ENCODE measurements around the gene RASSF5.

The RASSF5 gene

DNA sequence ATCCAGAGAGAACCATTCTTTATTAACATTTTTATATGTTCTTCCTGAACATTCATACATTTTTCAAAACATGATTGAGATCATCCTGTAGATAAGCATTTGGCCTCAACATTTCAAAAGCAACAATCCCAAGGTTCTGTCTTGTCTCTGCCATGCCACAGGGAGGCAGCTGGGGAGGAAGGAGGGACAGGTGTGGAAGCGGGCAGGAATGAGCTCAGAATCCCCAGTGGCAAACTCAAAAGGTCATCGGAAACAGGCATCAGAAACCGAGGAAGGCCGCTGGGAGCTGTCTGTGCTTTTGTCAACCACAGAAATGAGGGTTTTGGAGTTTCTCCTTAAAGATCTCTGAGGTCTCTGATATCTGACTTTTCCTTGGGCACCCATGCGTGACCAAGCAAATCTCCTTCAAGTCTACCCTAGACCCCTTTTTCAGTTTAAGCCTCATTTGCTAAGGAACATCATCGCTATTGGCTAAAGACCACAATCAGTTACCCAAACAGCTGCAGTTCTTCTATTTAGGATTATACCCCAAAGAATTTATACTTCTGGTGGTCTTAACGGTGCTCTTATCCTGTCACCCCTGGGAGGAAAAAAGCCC is 34.0 kb downstream of the RASSF5 start:
- H3K27ac ChIP-seq, result peak overlapping the region; percentile 58 to 75
- no peak overlapping the region for H3K4me3 ChIP-seq
- no peak for TF ChIP-seq CTCF (IDR thresholded peaks at IDR 0.05)
- DNase-seq (ENCODE audit: low spot score), result no peak

DNA sequence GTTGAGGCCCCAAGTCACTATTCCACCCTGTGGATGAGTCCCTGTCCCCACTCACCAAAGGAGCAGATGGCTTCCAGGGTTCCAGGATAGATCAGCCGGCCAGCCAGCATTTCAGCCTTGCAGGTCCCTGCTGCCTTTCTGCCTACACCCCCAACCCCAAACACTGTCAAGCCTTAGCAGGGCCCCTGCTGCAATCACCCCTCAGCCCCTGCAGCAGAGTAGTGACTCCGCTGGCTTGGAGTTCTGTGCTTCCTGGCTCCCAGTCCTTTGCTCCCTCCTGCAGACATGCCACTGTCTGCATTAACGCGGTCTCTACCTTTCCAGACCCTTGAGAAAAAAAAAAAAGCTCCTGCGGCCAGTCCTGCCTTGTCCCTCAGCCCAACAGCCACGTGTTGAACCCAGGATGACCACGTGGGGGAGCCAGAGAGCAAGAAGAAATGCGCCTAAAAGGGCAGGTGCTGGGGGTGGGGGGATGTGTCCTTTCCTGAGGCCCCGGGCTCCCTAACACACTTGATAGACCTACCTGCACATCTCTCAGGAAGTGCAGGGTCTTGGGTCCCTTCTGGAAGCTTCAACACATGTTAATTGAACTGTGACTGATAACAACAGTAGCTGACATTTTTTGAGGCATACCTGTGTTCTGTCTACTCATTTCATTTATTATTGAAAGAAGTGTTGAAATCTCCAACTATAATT is 37.4 kb downstream of the RASSF5 start:
- Histone ChIP-seq H3K4me3 (no peak overlapping the region), H3K27ac (no peak overlapping the region)
- TF ChIP-seq CTCF (IDR thresholded peaks at IDR 0.05), result peak; percentile 87
- no peak for DNase-seq (ENCODE audit: low spot score)

- Histone ChIP-seq H3K4me3 (no peak overlapping the region), H3K27ac (no peak overlapping the region)
- TF ChIP-seq CTCF (IDR thresholded peaks at IDR 0.05), result no peak
- no peak for DNase-seq (ENCODE audit: low spot score)
These were observed 38.0 kb downstream of the RASSF5 start for GRCh38 chr1:206545351-206545750.

GRCh38 chr1:206547104-206547503 is 39.8 kb downstream of the RASSF5 start:
- no peak overlapping the region for H3K4me3 ChIP-seq
- no peak for DNase-seq (ENCODE audit: low spot score)
- no peak overlapping the region for H3K27ac ChIP-seq
- TF ChIP-seq CTCF (IDR thresholded peaks at IDR 0.05), result no peak

GRCh38 chr1:206550446-206550845 is 43.1 kb downstream of the RASSF5 start:
- Histone ChIP-seq H3K27ac (no peak overlapping the region), H3K4me3 (no peak overlapping the region)
- no peak for TF ChIP-seq CTCF (IDR thresholded peaks at IDR 0.05)
- no peak for DNase-seq (ENCODE audit: low spot score)

GRCh38 chr1:206551296-206551985 is 44.1 kb downstream of the RASSF5 start:
- DNase-seq (ENCODE audit: low spot score), result no peak
- Histone ChIP-seq H3K27ac (no peak overlapping the region), H3K4me3 (no peak overlapping the region)
- TF ChIP-seq CTCF (IDR thresholded peaks at IDR 0.05), result no peak

GRCh38 chr1:206551986-206552326 is 44.6 kb downstream of the RASSF5 start:
- TF ChIP-seq CTCF (IDR thresholded peaks at IDR 0.05), result no peak
- H3K27ac ChIP-seq, result no peak overlapping the region
- no peak for DNase-seq (ENCODE audit: low spot score)
- H3K4me3 ChIP-seq, result no peak overlapping the region
